Activated gamma-delta T cell treated with anti-CD3 and anti-CD28 coated beads, Interleukin-2, amount 50 U/mL, for 16 hours (primary cell): ENCODE results near the gene SPTA1.

Source experiments
- DNase-seq: peaks from one replicate; pipeline ENCODE4 v3.0.0-alpha.2; 2020; ENCODE audit warnings: low read depth

The SPTA1 gene

GRCh38 chr1:158570480-158570879 lies 116.0 kb downstream of the SPTA1 start, which contains the start of gene OR6P1:
OR6P1 (minus strand) TSS chr1:158570580; CDS start chr1:158563604, 6,976 bp downstream.
- no peak for DNase-seq

GRCh38 chr1:158564608-158565007 lies 121.9 kb downstream of the SPTA1 start:
- no peak for DNase-seq

GRCh38 chr1:158563853-158564252 lies 122.7 kb downstream of the SPTA1 start:
- no peak for DNase-seq
